Measurements from ENCODE around the gene SCD5.

SCD5 gene

DNA sequence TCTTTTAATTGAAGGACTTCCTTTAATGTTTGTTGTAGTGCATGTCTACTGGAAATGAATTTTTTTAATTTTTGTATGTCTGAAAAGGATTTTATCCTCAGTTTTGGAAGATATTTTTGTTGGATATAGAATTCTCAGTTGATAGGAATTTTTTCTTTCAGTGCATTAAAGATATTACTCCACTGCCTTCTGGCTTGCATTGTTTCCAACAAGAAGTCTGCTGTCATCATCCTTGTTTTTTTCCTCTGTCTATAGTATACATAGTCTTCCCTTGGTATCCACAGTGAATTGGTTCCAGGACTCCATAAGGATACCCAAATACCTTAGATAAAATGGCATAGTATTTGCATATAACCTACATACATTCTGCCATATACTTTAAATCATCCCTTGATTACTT, 33.5 kb downstream of the SCD5 start:
- no peak for DNase-seq (ENCODE audit: low spot score)

DNA sequence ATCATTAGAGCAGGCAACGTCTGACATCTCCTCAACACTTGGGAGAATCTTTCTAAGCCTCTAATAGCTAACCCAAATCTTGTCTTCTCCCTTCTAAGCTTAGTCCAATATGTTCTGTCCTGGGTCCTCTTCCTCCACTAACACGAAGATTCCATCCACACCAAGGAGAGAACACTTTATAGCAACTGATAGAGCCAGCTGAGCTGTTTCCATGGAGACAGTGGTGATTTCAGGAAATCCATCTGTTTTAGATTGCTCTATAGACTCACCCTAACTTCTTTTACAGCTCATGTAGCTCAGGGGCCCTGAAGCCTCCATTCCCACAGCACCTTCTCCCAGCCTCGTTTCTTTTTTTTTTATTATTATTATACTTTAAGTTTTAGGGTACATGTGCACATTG, 37.4 kb downstream of the SCD5 start:
- no peak for DNase-seq (ENCODE audit: low spot score)

DNA sequence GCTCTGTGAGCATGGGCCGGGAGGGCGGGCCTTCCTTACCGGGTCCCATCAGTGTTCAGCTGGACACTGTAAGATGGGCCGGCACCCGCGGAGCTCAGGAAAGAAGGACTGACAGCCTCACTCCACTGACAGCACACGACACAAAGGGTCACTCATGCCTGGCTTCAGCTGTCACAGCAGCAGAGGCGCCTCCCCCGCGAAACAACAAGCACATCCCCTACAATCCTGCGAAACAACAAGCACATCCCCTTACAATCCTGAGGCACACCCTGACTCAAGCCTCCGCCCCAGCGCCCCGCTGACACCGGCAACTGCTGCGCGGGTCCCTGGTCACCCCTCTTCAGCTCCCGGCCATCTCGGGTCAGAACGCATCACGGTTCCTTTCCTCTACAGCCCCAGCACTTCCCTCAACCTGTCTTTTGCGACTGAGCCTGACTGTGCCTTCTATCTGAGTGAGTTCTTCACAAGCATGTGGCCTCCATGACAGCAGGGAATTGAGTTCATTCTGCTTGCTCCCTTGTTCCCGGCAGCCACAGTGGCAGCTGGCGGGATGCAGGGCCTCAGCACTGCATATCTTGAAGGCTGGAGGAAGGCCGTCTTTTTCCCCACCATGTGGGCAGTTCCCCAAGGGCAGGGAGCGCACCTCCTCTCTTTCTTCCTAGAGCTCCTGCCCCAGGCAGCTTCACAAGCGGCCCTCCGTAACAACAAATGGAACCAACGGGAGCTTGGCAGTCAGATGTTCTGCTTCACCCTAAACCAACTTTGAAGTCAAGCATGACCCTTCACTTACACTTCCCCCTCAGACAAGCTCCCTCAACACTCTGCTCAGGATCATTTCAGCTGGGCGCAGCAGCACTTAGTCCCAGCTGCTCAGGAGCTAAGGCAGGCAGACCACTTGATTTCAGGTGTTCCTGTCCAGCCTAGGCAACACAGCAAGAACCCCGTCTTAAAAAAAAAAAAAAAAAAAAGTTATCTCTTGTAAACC, 39.6 kb downstream of the SCD5 start:
- DNase-seq (ENCODE audit: low spot score), result no peak

DNA sequence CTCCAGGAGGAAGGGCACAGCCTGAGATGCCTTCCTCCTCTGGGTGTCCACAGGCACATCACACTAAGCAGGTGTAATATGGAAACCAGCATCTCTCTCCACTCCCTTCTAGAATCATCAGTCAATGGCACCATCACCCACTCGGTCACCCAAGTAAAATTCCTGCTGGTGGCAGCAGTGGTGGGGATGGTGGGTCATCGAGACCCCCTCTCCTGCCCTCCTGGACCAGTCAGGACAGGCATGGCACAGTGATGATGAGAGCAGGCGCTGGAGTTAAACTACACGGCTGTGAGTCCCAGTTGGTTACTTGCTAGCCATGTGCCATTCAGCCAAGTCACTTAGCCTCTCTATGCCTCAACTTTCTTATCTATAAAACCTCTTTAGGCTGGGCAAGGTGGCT, 42.5 kb downstream of the SCD5 start:
- DNase-seq (ENCODE audit: low spot score), result no peak

DNA sequence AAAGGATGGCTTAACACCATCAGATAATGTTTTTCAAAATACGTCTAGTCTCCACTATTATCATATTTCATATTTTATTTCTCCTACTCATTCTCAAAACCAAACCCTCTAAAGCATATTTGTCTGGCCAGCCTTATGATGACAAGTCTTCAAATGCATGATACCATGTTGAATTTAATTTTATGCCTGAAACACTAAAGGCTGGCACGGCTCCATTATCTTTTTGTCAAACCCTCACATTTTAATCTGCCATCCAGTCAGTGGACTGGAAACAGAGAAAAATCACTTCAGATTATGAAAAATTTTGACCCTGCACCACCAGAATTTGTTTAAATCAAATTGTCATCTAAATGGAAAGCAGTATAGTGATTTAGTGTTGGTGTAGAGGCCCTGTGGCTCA, 42.9 kb downstream of the SCD5 start:
- DNase-seq (ENCODE audit: low spot score), result no peak

DNA sequence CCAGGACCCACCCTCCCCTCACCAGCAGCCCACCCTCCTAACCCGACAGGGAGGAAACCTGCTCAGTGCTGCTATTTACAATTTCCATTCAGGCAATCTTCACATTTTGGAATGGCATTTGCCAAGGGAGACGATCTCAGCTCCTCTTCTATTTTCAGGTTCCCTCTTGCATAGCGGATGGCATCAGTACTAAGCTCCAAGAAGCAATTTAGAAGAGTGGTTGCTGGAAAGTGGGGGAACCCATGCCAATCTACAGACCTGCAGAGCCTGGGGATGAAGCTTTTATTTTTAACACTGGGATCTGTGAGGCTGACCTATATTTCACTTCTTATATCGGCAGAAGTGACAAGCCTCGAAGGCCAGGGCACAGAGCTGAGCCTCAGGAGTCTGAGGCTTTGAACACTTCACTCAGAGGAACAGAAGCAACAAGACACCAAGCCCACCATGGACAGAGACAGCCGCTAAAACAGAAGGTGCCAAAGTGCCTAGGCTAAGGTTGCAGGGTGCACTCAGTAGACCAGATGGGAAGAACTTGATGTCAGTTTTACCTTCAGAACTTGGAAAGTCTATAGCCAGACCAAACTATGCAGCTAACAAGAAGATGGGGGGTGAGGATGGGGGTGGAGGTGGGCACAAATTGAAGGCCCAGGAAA, 44.0 kb downstream of the SCD5 start:
- DNase-seq (ENCODE audit: low spot score), result no peak

DNA sequence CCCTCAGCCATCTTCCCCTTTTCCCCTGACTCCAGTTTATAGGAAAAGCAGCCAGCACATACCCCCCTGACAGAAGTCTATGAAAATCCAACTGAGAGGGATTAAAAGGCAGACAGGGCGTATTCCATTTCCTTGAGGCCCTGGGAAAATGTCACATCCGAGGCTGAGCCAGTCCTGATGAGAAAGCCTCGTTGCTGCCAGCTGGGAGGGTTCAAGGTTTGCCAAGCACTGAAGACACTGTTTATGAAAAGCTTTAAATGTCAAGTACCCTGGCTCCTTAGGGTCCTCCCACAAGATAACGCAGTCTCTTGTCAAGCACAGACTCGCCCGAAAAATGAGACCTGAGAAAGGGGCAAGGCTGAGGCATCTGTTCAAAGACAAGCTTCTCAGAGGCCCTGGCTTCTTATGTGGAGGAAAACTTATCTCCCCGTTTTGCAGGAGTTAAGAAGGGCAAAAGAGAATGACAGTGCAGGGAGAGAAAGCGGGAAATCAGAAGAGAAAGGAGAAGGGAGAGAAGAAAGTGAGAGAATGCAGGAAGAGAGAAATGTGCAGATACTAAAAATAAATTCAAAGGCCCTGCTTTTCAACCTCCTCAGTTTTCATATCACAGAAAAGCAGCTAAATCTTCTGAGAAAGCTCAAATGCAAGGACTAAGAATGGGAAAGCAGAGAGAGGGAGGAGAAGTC, 44.7 kb downstream of the SCD5 start:
- DNase-seq (ENCODE audit: low spot score), result no peak

DNA sequence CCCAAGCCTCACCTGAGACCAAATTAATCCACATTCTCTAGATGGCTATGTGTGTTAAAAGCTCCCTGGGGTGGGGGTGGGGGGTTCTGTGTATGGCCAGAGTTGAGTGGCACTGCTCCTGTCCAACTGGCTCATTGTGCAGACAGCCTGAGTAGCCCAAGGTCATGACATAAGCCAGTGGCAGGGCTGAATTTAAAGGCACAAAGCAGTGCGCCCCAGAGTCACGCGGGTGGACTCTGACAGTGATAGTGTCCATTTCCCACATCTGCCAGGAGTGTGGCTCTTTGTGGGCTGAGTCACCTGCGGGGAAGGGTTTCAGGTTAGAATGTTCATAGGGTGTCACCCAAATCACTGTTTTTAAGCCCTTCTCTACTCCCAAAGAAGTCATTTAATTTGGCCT, 45.4 kb downstream of the SCD5 start:
- DNase-seq (ENCODE audit: low spot score), result no peak

DNA sequence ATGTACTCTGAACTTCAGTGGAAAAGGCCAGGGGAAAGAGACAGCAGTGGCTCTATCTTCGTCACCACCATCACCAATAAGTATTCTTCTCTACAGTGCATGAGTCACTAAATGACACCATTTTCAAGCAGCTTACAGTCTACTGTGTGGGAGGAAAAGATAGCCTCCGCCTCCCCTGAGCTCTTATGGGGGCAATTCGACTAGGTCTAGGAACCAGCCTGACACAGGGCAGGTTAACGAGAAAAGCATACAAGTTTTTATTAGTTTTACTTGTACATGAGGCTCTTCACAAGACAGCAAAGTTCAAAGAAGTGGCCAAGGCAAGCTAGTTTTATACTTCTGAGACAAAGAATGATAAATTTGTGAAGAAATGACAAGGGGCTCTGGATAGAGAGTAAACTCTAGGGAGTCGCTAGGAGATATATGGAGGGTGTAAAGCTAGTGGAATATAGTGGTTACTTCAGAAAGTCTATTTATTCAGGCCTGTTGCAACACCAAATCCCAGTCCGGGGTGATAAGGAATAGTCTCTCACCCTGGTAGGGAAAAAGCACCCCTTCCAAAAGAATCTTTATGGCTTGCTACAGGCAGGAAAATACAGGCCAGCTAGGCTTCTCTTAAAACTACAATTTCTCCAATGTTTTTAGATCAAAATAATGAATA, 49.7 kb downstream of the SCD5 start:
- DNase-seq (ENCODE audit: low spot score), result no peak

DNA sequence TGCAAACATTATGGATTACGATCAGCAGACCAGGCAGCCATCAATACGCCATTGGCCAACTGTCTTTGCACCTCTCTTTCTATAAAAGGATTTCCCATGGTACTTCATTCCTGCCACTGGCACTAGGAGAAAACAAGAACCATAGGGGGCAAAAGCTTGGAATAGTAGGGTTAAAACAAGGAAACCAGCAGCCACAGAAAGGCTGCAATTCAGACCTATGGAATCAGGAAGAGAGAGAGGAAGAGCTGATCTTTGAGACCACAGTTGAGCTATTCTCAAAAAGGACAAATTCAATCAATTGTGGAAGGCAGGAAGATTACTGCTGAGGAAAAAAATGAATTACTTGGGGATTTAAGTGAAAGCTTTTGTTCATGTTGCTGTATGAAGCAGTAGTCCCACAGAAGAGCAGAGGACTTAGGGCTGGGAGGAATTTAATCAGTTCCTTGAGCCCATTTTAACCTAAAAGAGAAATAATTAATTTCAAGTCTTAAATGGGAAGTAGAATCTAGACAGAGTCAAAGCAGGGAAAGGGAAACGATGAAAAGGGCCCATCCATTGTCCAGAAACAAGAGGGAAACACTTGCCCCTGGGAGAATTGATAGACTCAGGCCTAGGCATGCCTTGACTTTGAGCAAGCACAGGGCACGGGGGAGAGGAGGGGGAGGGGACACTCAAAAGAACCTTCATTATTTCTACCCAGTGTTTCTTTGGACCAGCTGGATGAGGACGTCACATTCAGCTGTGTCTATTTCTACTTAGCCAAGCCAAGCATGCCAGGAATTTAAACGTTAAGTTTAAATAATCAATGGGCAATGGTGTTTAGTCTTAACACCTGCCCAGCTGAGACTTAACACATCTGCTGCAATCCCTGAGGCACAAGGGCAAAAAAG, 50.7 kb downstream of the SCD5 start:
- no peak for DNase-seq (ENCODE audit: low spot score)

DNA sequence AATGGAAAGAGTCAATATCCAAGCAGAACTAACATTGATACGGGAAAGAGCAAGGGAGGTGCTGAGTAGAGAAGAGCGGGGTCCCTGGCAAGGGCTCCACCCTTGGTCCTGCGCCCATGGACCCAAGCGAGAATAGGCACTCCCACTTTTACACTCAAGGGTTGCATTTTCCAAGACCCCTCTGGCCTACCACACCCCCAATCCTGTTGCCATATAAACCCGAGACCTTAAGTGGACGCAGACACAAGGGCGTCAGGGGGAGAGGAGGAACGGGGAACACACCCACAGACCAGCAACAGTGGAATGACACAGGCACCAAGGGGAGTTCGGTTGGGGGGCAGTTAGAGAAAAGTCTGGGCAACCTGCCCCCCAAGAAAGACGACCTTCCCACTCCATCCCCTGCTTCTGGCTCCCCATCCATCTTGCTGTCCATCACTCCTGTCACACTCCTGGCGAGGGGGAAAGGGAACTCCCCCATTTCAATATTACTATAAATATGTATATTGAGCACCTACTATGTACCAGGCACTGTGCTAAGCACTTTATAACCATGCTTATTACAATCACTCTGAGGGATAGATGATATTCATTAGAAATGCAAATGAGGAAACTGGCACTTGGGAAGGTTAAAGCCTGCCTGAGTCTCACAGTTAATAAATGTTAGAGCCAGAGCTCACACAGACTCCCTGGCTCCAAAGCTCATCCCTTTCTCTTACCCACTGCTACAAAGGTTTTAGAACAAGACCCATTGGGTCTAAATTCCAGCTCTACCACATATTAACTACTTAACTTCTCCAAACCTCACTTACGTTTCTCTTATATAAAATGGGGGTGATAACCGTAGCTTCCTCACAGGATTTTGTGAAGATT, 51.7 kb downstream of the SCD5 start:
- DNase-seq (ENCODE audit: low spot score), result no peak

DNA sequence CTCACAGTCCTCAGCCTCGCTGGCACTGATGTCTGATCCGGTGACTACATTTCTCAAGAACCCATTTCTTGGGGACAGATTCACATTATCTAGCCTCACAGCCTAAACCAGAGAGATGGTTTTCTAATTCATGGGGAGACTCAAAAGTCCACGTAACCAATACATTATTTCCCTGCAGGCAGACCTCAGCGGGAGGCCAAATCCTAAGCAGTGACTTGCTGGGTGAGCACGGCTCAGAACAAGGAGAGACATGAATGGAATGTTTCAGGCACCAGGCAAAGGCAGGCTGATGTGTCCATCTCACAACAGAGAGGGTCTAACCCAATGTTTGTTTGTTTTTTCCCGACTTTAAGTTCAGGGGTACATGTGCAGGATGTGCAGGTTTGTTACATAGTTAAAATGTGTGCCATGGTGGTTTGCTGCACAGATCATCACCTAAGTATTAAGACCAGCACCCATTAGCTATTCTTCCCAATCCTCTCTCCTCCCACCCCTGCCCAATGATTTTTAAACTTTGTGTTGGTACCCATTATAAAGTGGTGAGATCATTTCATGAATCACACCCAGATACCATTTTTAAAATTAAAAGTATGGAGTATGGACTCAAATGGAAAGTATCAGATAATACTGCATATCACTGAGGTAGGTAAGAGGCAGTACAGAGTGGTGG, 53.3 kb downstream of the SCD5 start:
- DNase-seq (ENCODE audit: low spot score), result peak; percentile 21

DNA sequence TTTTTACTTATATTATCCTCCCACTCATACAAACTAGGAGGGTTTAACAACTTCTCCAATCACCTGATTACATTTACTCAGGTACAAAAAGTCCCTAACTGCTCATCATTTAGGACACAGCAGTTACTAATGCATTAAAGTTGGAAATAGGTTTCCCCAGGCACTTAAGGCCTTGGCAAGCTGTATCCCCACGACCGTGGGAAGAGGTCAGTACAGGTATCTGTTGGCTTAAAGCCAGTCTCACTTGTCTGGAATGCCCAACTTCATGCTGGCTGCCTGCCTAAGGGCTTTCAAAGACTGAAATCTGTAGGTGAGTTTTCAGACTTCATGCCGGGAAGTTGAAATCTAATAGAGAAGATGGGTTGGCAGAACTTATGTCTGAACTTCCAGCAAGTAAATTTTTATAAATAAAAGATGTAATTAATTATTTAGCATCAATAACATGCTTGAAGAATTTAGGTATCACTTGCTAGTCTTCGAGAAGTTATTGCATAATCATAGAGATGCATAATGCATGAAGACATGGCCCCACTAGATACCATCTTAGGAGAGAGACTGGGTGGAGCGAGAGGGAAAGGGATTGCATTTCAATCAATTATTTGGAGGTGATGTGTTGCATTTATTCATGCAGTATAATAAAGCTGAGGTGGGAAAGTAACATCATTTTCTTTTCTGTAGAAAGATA, 54.2 kb downstream of the SCD5 start:
- DNase-seq (ENCODE audit: low spot score), result no peak

DNA sequence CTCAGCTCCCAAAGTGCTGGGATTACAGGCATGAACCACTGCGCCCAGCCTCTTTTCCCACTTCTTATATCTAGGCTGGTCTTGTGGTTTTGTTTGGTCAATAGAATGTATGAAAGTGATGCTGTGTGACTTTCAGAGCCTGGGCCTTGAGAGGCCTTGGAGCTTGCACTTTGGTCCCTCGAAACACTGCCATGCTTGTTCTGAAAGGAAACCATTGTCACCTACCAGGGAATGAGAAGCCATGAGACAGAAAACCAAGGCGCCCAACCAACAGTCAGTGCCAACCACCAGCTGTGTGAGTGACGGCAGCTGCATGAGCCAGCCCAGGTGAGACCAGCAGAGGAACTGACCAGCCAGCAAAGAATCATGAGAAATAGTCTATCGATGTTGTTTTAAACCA, 57.4 kb downstream of the SCD5 start:
- no peak for DNase-seq (ENCODE audit: low spot score)

DNA sequence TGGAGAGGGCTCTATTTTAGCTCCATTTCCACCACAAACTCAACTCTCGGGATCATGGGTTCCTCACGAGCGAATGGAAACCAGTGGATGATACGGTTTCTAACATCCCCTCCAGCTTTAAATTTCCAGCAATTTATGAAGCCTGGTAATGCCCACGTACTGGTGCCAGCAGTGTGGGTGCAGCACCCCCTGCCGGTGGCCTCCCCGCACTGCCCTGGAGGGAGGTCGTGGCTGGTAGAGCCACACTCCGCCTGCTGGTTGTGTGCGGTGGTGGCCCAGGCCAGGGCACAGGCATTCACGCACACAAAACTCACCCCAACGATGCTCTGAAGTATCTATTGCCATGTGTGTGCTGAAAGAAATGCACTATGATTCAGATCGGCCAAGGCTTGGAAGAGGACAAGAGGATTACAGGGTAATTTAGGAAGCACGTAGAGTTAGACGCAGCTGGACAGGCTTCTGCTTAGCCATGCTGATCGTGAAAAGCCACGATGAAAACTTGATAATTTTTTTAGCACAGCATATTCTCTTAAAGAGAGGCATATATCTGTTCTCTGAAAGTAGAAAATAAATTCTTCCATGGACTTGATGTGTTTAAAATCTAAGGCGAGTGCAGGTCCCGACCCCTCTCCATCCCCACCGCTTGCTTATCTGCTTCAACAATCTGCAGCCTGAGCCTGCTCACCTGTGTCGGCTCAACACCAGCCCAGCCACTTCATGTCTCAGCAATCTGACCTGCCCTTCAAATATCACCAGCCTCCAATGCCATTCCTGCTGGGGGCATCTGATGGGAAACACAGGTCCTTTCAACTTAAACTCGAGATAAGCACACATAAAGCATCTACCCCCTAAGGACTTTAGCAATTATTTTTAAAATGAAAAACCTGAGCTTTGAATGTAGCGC, 59.1 kb downstream of the SCD5 start:
- peak; percentile 51 for DNase-seq (ENCODE audit: low spot score)

DNA sequence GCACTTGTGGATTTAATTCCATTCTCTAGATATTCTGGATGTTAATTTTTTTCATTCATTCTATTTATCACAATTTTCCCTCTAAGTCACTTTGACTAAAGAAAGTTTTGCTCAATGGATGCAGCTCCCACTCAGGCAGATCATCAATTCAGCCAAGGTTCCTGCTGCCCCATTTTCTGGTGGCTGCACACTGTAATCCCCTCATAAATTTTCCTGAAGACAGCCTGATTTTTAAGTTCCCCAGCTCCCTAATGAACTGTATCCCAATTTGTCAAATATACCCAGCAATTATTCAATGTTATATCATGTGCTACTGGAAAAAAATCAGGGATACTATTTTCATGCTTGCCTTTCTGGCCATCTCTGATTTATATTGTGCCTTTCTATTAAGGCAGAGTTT, 61.2 kb downstream of the SCD5 start:
- DNase-seq (ENCODE audit: low spot score), result no peak

DNA sequence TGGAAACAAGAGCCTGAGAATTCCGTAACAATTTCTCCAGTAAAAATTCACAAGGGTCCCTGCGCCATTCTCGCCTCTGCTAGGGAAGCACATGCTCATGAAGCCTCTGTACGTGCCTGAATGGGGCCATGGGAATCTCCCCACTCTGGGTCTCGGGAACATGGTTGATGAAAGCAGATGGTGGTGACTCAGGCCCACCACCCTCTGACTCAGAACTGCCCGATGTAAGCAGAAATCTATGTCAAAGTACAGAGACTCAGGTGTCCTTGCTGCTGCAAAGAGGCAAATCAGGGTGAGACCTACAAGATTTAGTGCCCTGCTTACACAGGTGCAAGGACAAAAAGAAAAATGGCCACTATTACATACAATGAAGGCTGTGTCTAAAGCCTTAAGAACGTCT, 65.0 kb downstream of the SCD5 start:
- no peak for DNase-seq (ENCODE audit: low spot score)

DNA sequence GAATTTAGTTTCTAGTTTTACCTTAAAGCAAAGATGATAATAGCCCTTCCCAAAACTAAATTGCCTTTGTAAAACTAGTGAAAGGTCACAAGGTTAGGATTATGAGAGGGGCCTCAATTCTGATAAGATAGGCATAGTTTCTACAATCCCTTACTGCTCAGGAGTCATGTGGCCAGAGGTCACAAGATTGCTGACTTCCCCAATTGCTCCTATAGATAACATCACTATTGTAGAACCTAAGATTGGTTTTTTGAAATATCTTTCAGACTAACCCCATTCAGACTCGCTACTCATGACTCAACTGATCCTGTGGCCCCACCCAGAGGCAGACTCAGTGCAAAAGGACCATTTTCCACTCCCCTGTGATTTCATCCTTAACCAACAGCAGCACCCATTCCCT, 70.3 kb downstream of the SCD5 start:
- no peak for DNase-seq (ENCODE audit: low spot score)

Measured in hepatic stellate cell (primary cell).